Caco-2 (cell line): Measurements from ENCODE around the gene SUSD1. TPM values are rescaled to one million over a fixed set of nuclear protein-coding genes. Genes with fewer than 3 reads are reported as not detected.

Source experiments
- BruUV-seq: library from RNA; stranded (reverse); fragments of 400-500 nt; replicated peaks from 2 replicates; lab custom pipeline; 2021; lab: Mats Ljungman, UMichigan
- CTCF ChIA-PET: fragments of 300-600 bp; sonication (Branson Sonifier 250); formaldehyde crosslinking; loops from one replicate; lab custom pipeline; 2022; ENCODE audit warnings: antibody characterized with exemption; lab: Charles Lee
- POLR2A ChIA-PET: fragments of 300-600 bp; sonication (Branson Sonifier 250); formaldehyde crosslinking; loops from one replicate; lab custom pipeline; 2022; ENCODE audit warnings: antibody characterized with exemption; lab: Charles Lee
- DNase-seq, 2 experiments: peaks; one replicate each; pipeline versions ENCODE4 v3.0.0 to v3.0.0-alpha.2; 2020 to 2022
- H3K27me3 ChIP-seq: replicated peaks from 2 replicates; pipeline ENCODE4 v1.6.0; 2011; ENCODE audit warnings: low read length; ENCODE audit not compliant: control insufficient read depth, insufficient read depth
- H3K36me3 ChIP-seq: 2 replicates; pipeline ENCODE4 v1.5.1; 2011; ENCODE audit warnings: low read length; ENCODE audit not compliant: control insufficient read depth, insufficient read depth
- H3K4me1 ChIP-seq: fragments of 250-450 bp; sonication (Bioruptor Pico); 2 replicates; pipeline ENCODE4 v1.5.1; 2020; ENCODE audit warnings: mild to moderate bottlenecking
- H3K4me3 ChIP-seq: 2 replicates; pipeline ENCODE4 v1.5.1; 2011; ENCODE audit warnings: low read depth, mild to moderate bottlenecking, control low read depth, low read length
- H3K9me3 ChIP-seq: fragments of 250-450 bp; sonication (Bioruptor Pico); 2 replicates; pipeline ENCODE4 v1.5.1; 2020; ENCODE audit warnings: mild to moderate bottlenecking, moderate library complexity
- H3K27ac Mint-ChIP-seq: one replicate; pipeline ENCODE4 v1.8.0; 2022; ENCODE audit warnings: mixed read lengths; ENCODE audit not compliant: unreplicated experiment
- H3K27me3 Mint-ChIP-seq: one replicate; pipeline ENCODE4 v1.8.0; 2022; ENCODE audit warnings: mixed read lengths; ENCODE audit not compliant: insufficient read depth, unreplicated experiment
- H3K36me3 Mint-ChIP-seq: one replicate; pipeline ENCODE4 v1.8.0; 2022; ENCODE audit warnings: mild to moderate bottlenecking, mixed read lengths; ENCODE audit not compliant: insufficient read depth, unreplicated experiment
- H3K4me1 Mint-ChIP-seq: one replicate; pipeline ENCODE4 v1.8.0; 2022; ENCODE audit warnings: low read depth, mixed read lengths; ENCODE audit not compliant: unreplicated experiment
- H3K4me3 Mint-ChIP-seq: one replicate; pipeline ENCODE4 v1.8.0; 2022; ENCODE audit warnings: mild to moderate bottlenecking, moderate library complexity, mixed read lengths; ENCODE audit not compliant: unreplicated experiment
- H3K9me3 Mint-ChIP-seq: one replicate; pipeline ENCODE4 v1.8.0; 2022; ENCODE audit warnings: mixed read lengths; ENCODE audit not compliant: unreplicated experiment
- CTCF ChIP-seq, 2 experiments: fragments of 200-600 bp in 1 of 2; IDR thresholded peaks; 1 replicate in 1 of 2; 2 replicates in 1 of 2; pipeline versions ENCODE4 v1.5.1 to v1.8.0; 2011 to 2022; ENCODE audit warnings: antibody characterized with exemption in 1 of 2, control low read depth in 1 of 2, inconsistent platforms in 1 of 2, low read depth in 1 of 2, low read length in 1 of 2, mild to moderate bottlenecking in 1 of 2, moderate library complexity in 1 of 2; ENCODE audit not compliant: insufficient read depth in 1 of 2, severe bottlenecking in 1 of 2, unreplicated experiment in 1 of 2
- intact Hi-C: fragments of 100-400 bp; cut with micrococcal nuclease; formaldehyde crosslinking; loops from one replicate; pipeline ENCODE4 v1.10.0; 2022; ENCODE audit not compliant: unreplicated experiment
- total RNA-seq: library from RNA; stranded (reverse); gene quantifications from 2 replicates; pipeline ENCODE4 v1.2.3, GENCODE V29; 2022

Gene SUSD1
- total RNA-seq, 1 experiment from 2014 or later = 53.4 TPM

- no peak overlapping the region for H3K27ac Mint-ChIP-seq
- Histone ChIP-seq H3K4me3 (no peak overlapping the region), H3K9me3 (no peaks in the 10 kb centered on the region), H3K27me3 (no peaks in the 10 kb centered on the region), H3K36me3 (no peaks in the 10 kb centered on the region), H3K4me1 (peaks cover 24% of the 10 kb centered on the region)
- intact Hi-C loops = no loop called here
- POLR2A ChIA-PET = no interaction called here
- H3K4me1 Mint-ChIP-seq = peaks cover 22% of the 10 kb centered on the region
- H3K4me3 Mint-ChIP-seq = no peak overlapping the region
- BruUV-seq = no TSS peak
- no peaks in the 10 kb centered on the region for H3K9me3 Mint-ChIP-seq
- no peak for TF ChIP-seq CTCF (IDR thresholded peaks at IDR 0.05; ENCODE audit: insufficient read depth in 1 of 2, low read depth in 1 of 2, low read length in 1 of 2, severe bottlenecking in 1 of 2, unreplicated experiment in 1 of 2)
- H3K27me3 Mint-ChIP-seq = no peaks in the 10 kb centered on the region
- no peaks in the 10 kb centered on the region for H3K36me3 Mint-ChIP-seq
- DNase-seq = no peak
- CTCF ChIA-PET = no interaction called here
Measured at GRCh38 chr9:112010537-112010936, 164.6 kb downstream of the SUSD1 start.

DNA sequence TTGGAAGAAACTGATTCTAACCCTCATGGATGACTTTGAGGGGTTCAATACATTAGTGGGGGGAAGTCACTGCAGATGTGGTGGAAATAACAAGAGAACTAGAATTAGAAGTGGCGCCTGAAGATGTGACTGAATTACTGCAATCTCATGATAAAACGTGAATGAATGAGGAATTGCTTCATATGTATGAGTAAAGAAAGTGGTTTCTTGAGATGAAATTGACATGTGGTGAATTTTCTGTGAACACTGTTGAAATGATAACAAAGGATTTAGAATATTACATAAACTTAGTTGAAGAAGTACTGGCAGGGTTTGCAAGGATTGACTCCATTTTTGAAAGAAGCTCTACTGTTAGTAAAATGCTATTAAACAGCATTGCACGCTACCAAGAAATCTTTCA lies 165.4 kb downstream of the SUSD1 start:
- Mint-ChIP-seq H3K4me3 (no peak overlapping the region), H3K9me3 (no peaks in the 10 kb centered on the region), H3K4me1 (peaks cover 22% of the 10 kb centered on the region), H3K27me3 (no peaks in the 10 kb centered on the region), H3K36me3 (no peaks in the 10 kb centered on the region), H3K27ac (no peak overlapping the region)
- DNase-seq = no peak
- Histone ChIP-seq H3K4me1 (peaks cover 24% of the 10 kb centered on the region), H3K36me3 (no peaks in the 10 kb centered on the region), H3K4me3 (no peak overlapping the region), H3K9me3 (no peaks in the 10 kb centered on the region), H3K27me3 (no peaks in the 10 kb centered on the region)
- intact Hi-C loops = no loop called here
- no TSS peak for BruUV-seq
- ChIA-PET CTCF (interaction anchor here (0.6 kb wide), 1 partner anchor 144 kb away, joined by 3 read pairs; no protein-coding TSS in a partner anchor), POLR2A (no interaction called here)
- no peak for TF ChIP-seq CTCF (IDR thresholded peaks at IDR 0.05; ENCODE audit: insufficient read depth in 1 of 2, low read depth in 1 of 2, low read length in 1 of 2, severe bottlenecking in 1 of 2, unreplicated experiment in 1 of 2)

GRCh38 chr9:112007575-112008240 lies 167.4 kb downstream of the SUSD1 start:
- intact Hi-C loops = no loop called here
- Histone ChIP-seq H3K4me3 (no peak overlapping the region), H3K36me3 (no peaks in the 10 kb centered on the region), H3K27me3 (no peaks in the 10 kb centered on the region), H3K4me1 (peaks cover 17% of the 10 kb centered on the region), H3K9me3 (no peaks in the 10 kb centered on the region)
- no TSS peak for BruUV-seq
- no peak for TF ChIP-seq CTCF (IDR thresholded peaks at IDR 0.05; ENCODE audit: insufficient read depth in 1 of 2, low read depth in 1 of 2, low read length in 1 of 2, severe bottlenecking in 1 of 2, unreplicated experiment in 1 of 2)
- Mint-ChIP-seq H3K27me3 (no peaks in the 10 kb centered on the region), H3K4me3 (no peak overlapping the region), H3K9me3 (no peaks in the 10 kb centered on the region), H3K27ac (no peak overlapping the region), H3K4me1 (peaks cover 22% of the 10 kb centered on the region), H3K36me3 (no peaks in the 10 kb centered on the region)
- no peak for DNase-seq
- POLR2A ChIA-PET = no interaction called here
- CTCF ChIA-PET = no interaction called here
